Upper lobe of left lung (tissue), 6 donors: ENCODE results near the gene RPLP2. TPM values are rescaled to one million over a fixed set of nuclear protein-coding genes. Genes with fewer than 3 reads are reported as not detected.

Source experiments
- ATAC-seq, 2 donors: fragments of 200-7000 bp; cut with Tn5 transposase; one replicate each; pipeline ENCODE4 v1.9.1; 2022; ENCODE audit warnings: mild to moderate bottlenecking in 2 of 2, moderate library complexity in 2 of 2; ENCODE audit not compliant: low FRiP score in 2 of 2
- DNase-seq, 2 donors: peaks; one replicate each; pipeline ENCODE4 v3.0.0-alpha.2; 2019 to 2020
- H3K27ac ChIP-seq, 4 donors: fragments of 200-600 bp; sonication (generic); one replicate each; pipeline ENCODE4 v1.5.1; 2016 to 2019
- H3K27me3 ChIP-seq, 4 donors: fragments of 200-600 bp; sonication (generic); one replicate each; pipeline ENCODE4 v1.5.1; 2017 to 2019
- H3K36me3 ChIP-seq, 4 donors: fragments of 200-600 bp; sonication (generic); one replicate each; pipeline ENCODE4 v1.5.1; 2016 to 2019
- H3K4me1 ChIP-seq, 4 donors: fragments of 200-600 bp; sonication (generic); one replicate each; pipeline ENCODE4 v1.5.1; 2018 to 2019
- H3K4me3 ChIP-seq, 4 donors: fragments of 200-600 bp; sonication (generic); one replicate each; pipeline ENCODE4 v1.5.1; 2017 to 2019; ENCODE audit warnings: mild to moderate bottlenecking in 2 of 4, moderate library complexity in 1 of 4
- H3K9me3 ChIP-seq, 4 donors: fragments of 200-600 bp; sonication (generic); one replicate each; pipeline ENCODE4 v1.5.1; 2018 to 2019
- EP300 ChIP-seq, 4 donors: sonication (generic); formaldehyde crosslinking; IDR thresholded peaks; one replicate each; pipeline ENCODE4 v1.5.1; 2017; ENCODE audit warnings: antibody characterized with exemption in 4 of 4, control low read depth in 2 of 4
- POLR2A ChIP-seq, 4 donors: fragments of 450-650 bp; IDR thresholded peaks; one replicate each; pipeline ENCODE4 v1.5.1; 2016 to 2017; ENCODE audit warnings: antibody characterized with exemption in 4 of 4, mild to moderate bottlenecking in 2 of 4
- POLR2AphosphoS5 ChIP-seq, 2 donors: sonication (generic); formaldehyde crosslinking; IDR thresholded peaks; one replicate each; pipeline ENCODE4 v1.5.1; 2017; ENCODE audit warnings: antibody characterized with exemption in 2 of 2
- WGBS, 2 donors: methylation state at CpG; one replicate each; pipeline ENCODE4 v1.1.5; 2017 to 2018; 5-methylcytosine and 5-hydroxymethylcytosine counted together
- total RNA-seq, 6 donors: library from RNA; depleted of rRNA in 4 of 6; stranded (reverse); fragments of >200 nt in 4 of 6; gene quantifications; one replicate each; pipeline versions ENCODE4 v1.1.0 to v1.2.1, GENCODE V29; 2016 to 2021
- TF ChIP-seq, protein P1 (sequence below), 6 experiments: fragments of 450-650 bp in 4 of 6; fragments of 200-600 bp in 2 of 6; sonication (generic) in 2 of 6; IDR thresholded peaks; one replicate each; pipeline ENCODE4 v1.5.1; 2016 to 2019; ENCODE audit warnings: antibody characterized with exemption in 6 of 6
- donor health status: DM: no; HTN: no; CAD: no; lungs with moderate emphysema.
- donor health status: DM: no; HTN: yes; CAD: no; lungs with severe emphysema.

Gene RPLP2
- total RNA-seq, 6 donors from 2014 or later: 451 to 1,926 (median 773) TPM

GRCh38 chr11:824292-824880, 14.6 kb downstream of the RPLP2 start:
- 85 to 95% methylated on average over 19 to 59 of the region's 59 CpGs for WGBS, 2 donors
- TF ChIP-seq POLR2AphosphoS5 (IDR thresholded peaks at IDR 0.05) (no peak), EP300 (IDR thresholded peaks at IDR 0.05) (no peak), POLR2A (IDR thresholded peaks at IDR 0.05) (no peak)
- TF ChIP-seq, protein P1, sequence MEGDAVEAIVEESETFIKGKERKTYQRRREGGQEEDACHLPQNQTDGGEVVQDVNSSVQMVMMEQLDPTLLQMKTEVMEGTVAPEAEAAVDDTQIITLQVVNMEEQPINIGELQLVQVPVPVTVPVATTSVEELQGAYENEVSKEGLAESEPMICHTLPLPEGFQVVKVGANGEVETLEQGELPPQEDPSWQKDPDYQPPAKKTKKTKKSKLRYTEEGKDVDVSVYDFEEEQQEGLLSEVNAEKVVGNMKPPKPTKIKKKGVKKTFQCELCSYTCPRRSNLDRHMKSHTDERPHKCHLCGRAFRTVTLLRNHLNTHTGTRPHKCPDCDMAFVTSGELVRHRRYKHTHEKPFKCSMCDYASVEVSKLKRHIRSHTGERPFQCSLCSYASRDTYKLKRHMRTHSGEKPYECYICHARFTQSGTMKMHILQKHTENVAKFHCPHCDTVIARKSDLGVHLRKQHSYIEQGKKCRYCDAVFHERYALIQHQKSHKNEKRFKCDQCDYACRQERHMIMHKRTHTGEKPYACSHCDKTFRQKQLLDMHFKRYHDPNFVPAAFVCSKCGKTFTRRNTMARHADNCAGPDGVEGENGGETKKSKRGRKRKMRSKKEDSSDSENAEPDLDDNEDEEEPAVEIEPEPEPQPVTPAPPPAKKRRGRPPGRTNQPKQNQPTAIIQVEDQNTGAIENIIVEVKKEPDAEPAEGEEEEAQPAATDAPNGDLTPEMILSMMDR (IDR thresholded peaks at IDR 0.05): no peak
- DNase-seq (peak in 1 of 2 donors; percentile 89), ATAC-seq (no peak)
- Histone ChIP-seq H3K9me3 (no peaks in the 10 kb centered on the region), H3K27ac (peak overlapping the region in 2 of 4 donors; percentile 26 to 89), H3K4me1 (peaks cover 65 to 87% (median 72%) of the 10 kb centered on the region in 4 donors), H3K27me3 (no peaks in the 10 kb centered on the region), H3K36me3 (peaks cover 20 to 42% (median 29%) of the 10 kb centered on the region in 4 donors), H3K4me3 (no peak overlapping the region)

DNA sequence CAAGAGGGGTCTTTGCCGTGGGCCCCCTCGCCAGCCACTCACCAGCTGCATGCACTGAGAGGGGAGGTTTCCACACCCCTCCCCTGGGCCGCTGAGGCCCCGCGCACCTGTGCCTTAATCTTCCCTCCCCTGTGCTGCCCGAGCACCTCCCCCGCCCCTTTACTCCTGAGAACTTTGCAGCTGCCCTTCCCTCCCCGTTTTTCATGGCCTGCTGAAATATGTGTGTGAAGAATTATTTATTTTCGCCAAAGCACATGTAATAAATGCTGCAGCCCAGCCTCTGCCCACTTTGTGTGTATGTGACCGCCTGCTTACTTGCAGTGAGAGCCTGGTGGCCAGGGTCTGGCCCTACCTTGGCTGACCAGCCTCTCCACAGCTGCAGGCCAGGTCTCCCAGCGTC, 15.2 kb downstream of the RPLP2 start:
- Histone ChIP-seq H3K36me3 (peaks cover 20 to 42% (median 29%) of the 10 kb centered on the region in 4 donors), H3K27me3 (no peaks in the 10 kb centered on the region), H3K4me3 (no peak overlapping the region), H3K27ac (peak overlapping the region in 2 of 4 donors; percentile 46 to 89), H3K9me3 (no peaks in the 10 kb centered on the region), H3K4me1 (peaks cover 71 to 92% (median 77%) of the 10 kb centered on the region in 4 donors)
- ATAC-seq (no peak), DNase-seq (peak in 1 of 2 donors; percentile 49)
- no peak for TF ChIP-seq POLR2A (IDR thresholded peaks at IDR 0.05)
- no peak for TF ChIP-seq EP300 (IDR thresholded peaks at IDR 0.05)
- no peak for TF ChIP-seq POLR2AphosphoS5 (IDR thresholded peaks at IDR 0.05)
- TF ChIP-seq, protein P1 (IDR thresholded peaks at IDR 0.05): no peak
- 75 to 89% methylated on average over 9 to 11 of the region's 11 CpGs for WGBS, 2 donors

DNA sequence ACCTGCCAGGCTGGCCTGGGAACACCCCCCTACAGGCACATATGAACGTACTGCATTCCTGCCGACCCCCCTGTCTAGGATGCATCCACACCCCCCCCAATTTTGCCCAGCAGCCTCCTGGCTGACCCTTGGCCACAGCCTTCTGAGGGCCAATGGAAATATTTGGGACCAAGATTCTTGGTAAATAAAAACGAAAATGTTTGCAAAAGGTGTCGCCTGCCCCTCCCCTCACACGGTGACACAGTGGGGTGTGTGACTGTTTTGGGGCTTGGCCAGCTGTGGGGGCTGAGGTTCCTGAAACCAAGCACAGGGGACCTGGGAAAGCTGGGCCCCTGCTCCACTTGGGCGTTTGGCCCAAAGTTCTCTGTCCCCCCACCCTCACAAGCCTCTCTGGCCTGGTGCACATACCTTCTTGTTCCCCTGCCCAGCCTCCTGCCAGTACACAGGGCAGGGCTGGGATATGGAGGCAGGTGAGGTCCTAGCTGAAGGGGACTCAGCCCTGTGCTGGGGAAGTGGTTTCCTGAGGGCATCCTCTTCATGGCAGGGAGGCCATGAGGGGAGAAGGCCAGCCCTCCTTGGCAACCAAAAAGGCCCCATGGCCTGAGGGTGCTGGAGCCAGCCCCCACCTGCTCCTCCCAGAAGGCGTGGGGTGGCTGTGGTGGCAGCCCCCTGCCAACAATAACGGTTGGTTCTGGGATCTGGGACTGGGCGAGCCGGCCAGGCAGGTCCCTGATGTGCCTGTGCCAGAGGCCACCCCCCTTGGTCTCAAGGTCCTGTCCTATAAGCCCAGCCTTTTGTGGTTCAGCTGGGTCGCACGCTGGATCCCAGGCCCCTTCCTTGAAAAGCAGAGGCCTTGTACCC, 15.8 kb downstream of the RPLP2 start:
- no peak for TF ChIP-seq POLR2AphosphoS5 (IDR thresholded peaks at IDR 0.05)
- TF ChIP-seq EP300 (IDR thresholded peaks at IDR 0.05): no peak
- no peak for TF ChIP-seq POLR2A (IDR thresholded peaks at IDR 0.05)
- TF ChIP-seq, protein P1 (IDR thresholded peaks at IDR 0.05): no peak
- peak overlapping the region; percentile 77 to 92 (median 84) for H3K27ac ChIP-seq
- no peak overlapping the region for H3K4me3 ChIP-seq
- H3K27me3 ChIP-seq: no peaks in the 10 kb centered on the region
- DNase-seq (peak in 1 of 2 donors; percentile 64), ATAC-seq (peak in 1 of 2 donors; percentile 19)
- WGBS, 2 donors: 74% methylated on average over 8 to 10 of the region's 12 CpGs
- peaks cover 20 to 42% (median 29%) of the 10 kb centered on the region in 4 donors for H3K36me3 ChIP-seq
- peaks cover 74 to 93% (median 78%) of the 10 kb centered on the region in 4 donors for H3K4me1 ChIP-seq
- H3K9me3 ChIP-seq: no peaks in the 10 kb centered on the region

- peaks cover 20 to 42% (median 29%) of the 10 kb centered on the region in 4 donors for H3K36me3 ChIP-seq
- ATAC-seq: no peak
- H3K9me3 ChIP-seq: no peaks in the 10 kb centered on the region
- no peak for TF ChIP-seq EP300 (IDR thresholded peaks at IDR 0.05)
- no peak for DNase-seq
- H3K27ac ChIP-seq: peak overlapping the region; percentile 77 to 92 (median 84)
- H3K27me3 ChIP-seq: peaks cover 0 to 4% (median 0%) of the 10 kb centered on the region in 4 donors
- WGBS, 2 donors: 67 to 71% methylated on average over 5 to 9 of the region's 9 CpGs
- H3K4me3 ChIP-seq: peak overlapping the region in 2 of 4 donors; percentile 59 to 61
- peaks cover 74 to 93% (median 78%) of the 10 kb centered on the region in 4 donors for H3K4me1 ChIP-seq
Measured at GRCh38 chr11:826227-826621, 16.5 kb downstream of the RPLP2 start.

DNA sequence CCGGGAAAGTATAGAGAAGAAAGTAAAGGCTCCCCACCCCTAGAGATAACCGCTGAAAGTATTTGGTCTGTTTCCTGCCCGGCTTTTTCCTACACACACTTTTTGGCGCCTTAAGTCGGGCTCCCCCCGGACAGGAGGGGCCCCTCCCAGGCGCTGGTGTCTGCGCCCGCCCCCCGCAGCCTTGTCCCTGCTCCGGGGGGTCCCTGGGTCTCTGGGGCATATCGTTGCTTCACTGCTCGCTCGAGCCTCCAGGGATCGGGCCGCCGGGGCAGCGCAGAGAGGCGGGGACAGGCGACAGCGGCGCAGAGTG, 17.0 kb downstream of the RPLP2 start:
- TF ChIP-seq EP300 (IDR thresholded peaks at IDR 0.05) (no peak), POLR2AphosphoS5 (IDR thresholded peaks at IDR 0.05) (no peak), POLR2A (IDR thresholded peaks at IDR 0.05) (no peak)
- TF ChIP-seq, protein P1 (IDR thresholded peaks at IDR 0.05): no peak
- Histone ChIP-seq H3K9me3 (no peaks in the 10 kb centered on the region), H3K4me1 (peaks cover 73 to 93% (median 76%) of the 10 kb centered on the region in 4 donors), H3K36me3 (peaks cover 20 to 38% (median 29%) of the 10 kb centered on the region in 4 donors), H3K27me3 (peaks cover 0 to 4% (median 0%) of the 10 kb centered on the region in 4 donors), H3K27ac (peak overlapping the region; percentile 77 to 92 (median 84)), H3K4me3 (peak overlapping the region; percentile 22 to 61 (median 57))
- no peak for DNase-seq
- WGBS, 2 donors: 0 to 2% methylated on average over 10 to 13 of the region's 22 CpGs
- ATAC-seq: no peak
